HG02973 (cell line): ENCODE measurements around the gene GALNT18.

Experiments used
- ATAC-seq: cut with Tn5 transposase; IDR thresholded peaks from one replicate; pipeline ENCODE4 v1.9.1; 2021; ENCODE audit warnings: moderate library complexity; ENCODE audit not compliant: unreplicated experiment

Gene GALNT18

DNA sequence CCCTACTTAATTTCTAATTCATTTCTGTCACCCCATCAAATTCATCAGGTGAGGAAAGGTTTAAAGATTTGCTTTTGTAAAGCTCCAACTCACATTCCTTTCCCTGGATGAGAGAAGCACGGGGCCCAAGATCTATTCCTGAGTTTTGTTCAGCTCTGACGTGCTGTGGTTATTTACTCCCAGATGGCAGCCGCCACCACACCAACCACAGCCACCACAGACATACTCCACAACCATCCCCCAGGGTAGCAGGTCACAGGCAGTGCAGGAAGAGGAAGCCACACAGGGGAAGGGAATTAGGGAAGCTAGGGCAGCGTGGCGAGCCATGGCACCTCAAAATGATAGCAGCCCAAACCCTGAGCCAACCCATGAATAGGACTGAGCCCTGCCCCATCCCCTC is 205.3 kb downstream of the GALNT18 start:
- no peak for ATAC-seq

- no peak for ATAC-seq
Measured at GRCh38 chr11:11415901-11416300, 205.9 kb downstream of the GALNT18 start.

DNA sequence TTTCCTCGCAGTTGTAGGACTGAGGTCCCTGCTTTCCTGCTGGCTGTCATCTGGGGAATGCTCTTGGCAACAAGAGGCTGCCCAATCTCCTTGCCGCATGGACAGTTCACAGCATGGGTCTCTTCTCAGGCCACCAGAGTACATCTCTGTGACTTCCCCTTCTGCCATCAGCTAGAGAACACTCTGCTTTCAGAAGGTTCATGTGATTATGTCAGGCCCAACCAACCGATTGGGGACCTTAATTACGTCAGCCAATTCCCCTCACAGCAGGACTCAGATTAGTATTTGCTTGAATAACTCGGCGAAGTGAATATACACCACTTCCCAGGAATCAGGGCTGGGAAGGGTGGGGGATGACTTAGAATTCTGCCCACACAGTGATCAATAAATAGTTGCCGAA is 206.8 kb downstream of the GALNT18 start:
- ATAC-seq, result no peak

DNA sequence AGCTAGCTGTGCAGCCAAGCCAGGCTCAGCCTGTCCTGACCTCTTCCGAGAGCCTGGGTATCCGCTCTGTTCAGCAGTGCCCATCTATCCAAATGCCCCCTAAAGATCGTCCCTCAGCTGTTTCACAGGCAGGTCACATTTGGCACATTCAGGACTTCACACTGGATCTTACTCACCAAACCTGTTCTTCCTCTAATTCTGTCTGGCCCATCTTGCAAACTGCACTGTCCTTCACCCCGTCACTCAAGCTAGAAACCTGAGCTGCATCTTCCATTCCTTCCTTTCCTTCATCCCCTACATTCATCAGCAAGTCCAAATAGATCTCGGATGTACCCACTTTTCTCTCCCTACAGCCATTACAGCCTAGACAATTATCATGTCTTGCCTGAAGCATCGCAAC is 208.0 kb downstream of the GALNT18 start:
- no peak for ATAC-seq

- no peak for ATAC-seq
Measured at GRCh38 chr11:11411401-11411985, 210.3 kb downstream of the GALNT18 start.

DNA sequence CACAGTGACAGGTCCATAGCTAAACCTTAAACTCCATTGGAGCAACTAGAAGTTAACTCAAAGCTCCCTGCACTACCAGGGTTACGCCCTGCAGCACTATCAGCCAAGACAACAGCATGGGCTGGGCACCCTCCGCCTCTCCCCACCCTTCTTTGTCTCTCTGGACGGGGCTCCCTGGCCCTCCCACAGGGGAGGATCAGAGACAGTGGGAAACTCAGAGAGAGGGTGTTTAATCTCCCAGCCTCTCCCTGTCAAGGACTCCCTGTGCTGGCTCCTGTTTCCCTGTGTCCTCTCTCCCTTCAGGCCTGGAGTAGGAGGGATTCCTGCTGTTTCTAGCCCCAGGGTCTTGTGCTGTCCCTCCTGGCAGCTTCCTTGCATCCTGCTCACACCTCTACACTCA is 211.9 kb downstream of the GALNT18 start:
- ATAC-seq, result no peak

DNA sequence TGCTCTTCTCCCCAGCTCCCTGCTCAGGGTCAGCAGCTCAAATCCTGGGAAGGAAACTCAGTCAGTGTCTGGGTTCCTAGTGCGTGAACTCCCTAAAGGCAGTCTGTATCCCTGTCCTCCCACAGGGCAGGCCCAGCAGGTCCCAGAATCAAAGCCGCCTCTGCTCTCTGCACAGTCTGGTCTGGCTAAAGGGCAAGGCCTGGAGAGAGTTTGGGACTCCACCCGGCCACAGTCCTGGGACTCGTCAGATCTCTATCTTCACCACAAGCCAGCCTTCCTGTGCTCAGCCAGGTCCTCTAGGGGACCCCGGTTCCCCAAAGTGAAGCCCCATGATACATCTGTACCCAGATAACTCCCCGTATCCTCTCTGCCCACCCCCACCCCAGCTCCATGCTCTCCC is 212.6 kb downstream of the GALNT18 start:
- ATAC-seq, result no peak

DNA sequence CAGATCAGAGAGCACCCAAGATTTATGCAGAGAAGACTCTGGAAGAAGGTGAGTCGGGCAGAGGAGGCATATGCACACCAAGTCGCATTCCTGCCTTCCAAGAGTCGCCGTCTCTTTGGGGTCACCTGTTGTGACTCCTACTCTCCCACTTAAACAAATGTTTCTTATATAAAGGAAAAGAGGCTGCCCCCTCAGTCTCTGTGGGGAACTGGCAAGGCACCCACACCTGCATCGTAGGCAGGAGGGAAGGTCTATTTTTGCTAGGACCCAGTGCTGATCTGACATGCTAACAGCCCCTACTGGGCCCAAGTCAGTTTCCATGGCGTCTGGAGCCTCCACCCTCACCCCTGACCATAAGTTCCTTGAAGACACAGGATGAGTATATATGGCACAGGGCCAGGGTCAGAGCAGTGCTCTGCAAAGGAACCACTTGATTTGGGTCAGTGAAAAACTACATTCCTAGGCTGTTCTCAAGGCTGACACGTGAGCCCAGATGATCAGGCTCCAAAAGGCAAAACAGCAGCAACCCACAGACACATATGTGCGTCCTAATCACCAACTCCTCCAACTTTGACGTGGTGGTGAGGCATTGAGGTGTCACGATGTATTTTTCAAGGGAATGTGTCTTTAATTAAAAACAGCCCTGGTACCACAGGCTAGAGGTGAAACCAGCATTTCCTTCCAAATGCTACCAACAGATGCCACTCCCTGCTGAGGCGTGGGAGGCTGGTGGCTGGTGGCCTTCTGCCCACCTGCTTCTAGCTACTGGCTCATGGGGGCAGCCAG is 213.2 kb downstream of the GALNT18 start:
- no peak for ATAC-seq

DNA sequence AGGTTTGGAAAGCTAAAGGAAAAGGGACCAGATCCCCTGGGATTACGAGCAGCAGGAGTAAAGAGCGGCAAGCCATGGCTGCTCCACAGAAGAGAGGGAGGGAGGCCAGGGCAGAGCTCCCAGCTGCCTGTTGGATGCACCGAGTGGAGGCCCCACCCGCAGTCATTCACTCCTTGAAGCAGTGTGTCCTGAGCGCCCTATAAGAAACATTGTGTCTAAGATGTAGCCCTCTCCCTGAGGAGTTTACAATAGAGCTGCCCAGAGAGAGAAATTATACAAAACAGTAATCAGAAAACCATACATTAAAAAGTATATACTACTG is 214.1 kb downstream of the GALNT18 start:
- ATAC-seq, result no peak

GRCh38 chr11:11407065-11407762 is 214.6 kb downstream of the GALNT18 start:
- no peak for ATAC-seq

DNA sequence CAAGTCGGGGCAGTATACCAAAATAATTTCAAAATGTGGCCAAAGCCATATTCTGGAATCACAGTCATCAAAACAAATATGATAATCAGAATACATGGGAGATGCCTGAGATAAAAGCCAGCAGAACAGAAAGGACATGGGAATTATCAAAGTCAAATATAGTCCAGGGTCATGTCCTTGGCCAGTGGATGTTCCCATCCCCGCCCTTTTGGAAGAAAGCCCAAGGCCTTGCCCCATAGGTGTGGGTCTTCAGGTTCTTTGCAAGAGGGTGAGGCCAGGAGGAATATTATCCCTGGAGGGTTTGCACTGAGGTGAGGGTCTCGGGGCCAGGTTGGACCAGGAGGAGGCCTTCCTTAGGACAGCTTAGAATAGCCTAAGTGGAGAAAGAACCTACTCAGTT is 215.2 kb downstream of the GALNT18 start:
- ATAC-seq, result no peak

GRCh38 chr11:11403763-11404725 is 217.8 kb downstream of the GALNT18 start:
- ATAC-seq, result no peak

DNA sequence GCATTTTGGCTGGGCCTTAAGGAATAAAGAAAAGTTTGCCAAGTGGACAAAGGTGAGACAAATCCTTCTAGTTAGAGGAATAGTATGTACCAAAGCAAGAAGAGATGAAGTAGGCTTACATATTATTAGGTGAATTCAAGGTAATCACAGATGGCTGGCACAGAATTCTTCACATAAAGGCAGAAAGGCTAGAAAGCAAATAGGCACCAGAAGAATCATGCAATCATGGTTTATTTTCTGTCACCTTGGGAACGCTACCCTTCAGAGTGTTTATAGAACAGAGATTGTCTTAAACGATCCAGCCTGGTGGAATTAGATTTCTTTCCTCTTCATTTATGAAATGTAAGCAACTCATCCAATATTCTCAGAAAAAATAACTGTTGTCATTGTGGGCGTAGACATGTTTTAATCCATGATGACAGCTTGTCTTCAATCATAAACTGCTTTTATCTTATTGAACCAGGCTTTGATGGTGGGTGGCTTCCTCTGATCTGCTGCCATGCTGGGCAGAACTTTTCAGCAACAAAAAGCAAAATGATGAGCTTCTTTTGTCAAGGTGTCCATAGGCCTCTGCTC is 219.8 kb downstream of the GALNT18 start:
- no peak for ATAC-seq

DNA sequence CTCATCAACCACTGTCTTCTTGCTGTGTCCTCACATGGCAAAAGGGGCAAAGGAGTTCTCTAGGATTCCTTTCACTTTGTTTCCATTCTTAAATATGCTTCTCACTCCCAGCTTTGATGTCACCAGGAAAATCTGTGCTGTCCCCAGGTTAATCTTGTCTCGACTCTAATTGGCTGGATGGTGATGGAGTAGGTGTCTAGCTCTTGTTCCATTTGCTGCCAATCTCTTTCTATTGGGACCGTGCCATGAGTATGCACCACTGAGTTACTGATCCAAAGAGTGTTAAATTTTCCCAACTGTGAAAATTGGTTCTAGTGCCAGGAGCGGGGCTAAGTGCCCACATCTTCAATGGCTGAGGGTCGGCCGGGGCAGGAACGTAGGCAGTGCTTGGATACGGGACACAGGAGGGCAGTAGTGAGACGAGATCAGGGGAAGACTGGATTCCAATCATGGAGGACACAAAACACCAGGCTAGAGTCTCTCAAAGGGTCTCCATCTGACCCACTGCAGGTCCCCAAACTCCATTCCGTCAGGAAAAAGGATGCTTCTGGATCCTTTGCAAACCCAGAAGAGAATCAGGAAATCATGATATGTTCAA is 221.1 kb downstream of the GALNT18 start:
- no peak for ATAC-seq

DNA sequence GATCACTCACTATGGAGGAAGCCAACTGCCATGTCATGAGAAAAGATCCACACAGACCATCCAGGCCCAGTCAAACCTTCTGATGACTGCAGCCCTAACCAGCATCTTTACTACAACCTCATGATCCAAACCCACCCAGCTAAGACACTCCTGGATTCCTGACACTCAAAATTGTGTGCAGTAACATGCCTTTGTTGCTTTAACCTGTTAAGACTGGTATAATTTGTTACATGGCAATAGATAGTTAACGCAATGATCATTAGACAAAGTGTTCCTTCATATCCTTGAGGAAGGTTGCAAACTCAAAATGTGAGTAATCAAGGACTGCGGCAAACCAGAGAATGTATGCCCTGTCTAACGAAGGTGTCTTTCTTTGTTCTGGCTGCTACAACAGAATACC is 221.7 kb downstream of the GALNT18 start:
- ATAC-seq, result no peak

- no peak for ATAC-seq
Measured at GRCh38 chr11:11397781-11398180, 224.0 kb downstream of the GALNT18 start.

- no peak for ATAC-seq
Measured at GRCh38 chr11:11397036-11397415, 224.8 kb downstream of the GALNT18 start.

DNA sequence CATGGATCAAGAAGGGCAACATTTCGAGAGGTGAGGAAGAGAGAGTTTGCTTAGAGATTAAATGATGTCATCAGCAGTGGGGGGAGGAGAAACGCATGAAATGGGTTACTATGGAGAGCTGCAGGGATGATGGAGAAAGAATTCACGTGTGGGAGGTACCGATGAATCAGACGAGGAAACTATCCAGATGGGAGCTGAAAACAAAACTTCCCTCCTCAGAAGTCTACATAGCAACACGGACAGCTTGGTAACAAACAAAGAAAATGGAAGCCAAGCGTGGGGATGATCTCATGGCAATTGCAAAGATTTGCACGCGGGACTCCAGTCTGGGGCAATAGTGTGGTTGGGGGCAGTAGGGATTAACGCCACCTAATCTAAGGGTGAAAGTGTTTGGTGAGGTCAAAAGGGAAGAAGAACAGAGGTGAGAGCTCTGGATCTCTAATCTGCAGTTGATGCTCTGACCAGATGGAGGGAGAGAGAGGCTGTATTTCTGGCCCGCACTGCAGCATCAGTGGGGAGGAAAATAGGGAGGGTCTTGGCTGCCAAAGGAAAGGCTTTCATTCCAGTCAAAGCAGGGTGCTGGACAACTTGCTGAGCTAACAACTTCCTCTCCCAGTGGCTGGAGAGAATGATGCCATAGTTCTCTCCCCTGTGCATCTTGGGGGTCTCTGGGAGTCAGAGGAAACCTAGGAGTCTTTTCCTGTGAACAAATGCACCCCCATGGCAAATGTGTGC is 225.3 kb downstream of the GALNT18 start:
- ATAC-seq, result no peak

- ATAC-seq, result no peak
Measured at GRCh38 chr11:11395126-11395525, 226.7 kb downstream of the GALNT18 start.

- no peak for ATAC-seq
Measured at GRCh38 chr11:11394241-11394640, 227.6 kb downstream of the GALNT18 start.
